GM19324 (cell line): Measurements from ENCODE around the gene FANCI.

Experiments used
- ATAC-seq: cut with Tn5 transposase; IDR thresholded peaks from one replicate; pipeline ENCODE4 v1.9.1; 2021; ENCODE audit warnings: mild to moderate bottlenecking, moderate library complexity; ENCODE audit not compliant: unreplicated experiment, low FRiP score

Gene FANCI

GRCh38 chr15:89330119-89330518 is 86.3 kb downstream of the FANCI start:
- no peak for ATAC-seq

GRCh38 chr15:89330881-89331595 is 87.3 kb downstream of the FANCI start:
- no peak for ATAC-seq

GRCh38 chr15:89332446-89332845 is 88.7 kb downstream of the FANCI start:
- ATAC-seq: no peak

GRCh38 chr15:89333011-89333860 is 89.5 kb downstream of the FANCI start:
- ATAC-seq: no peak

- ATAC-seq: peak; percentile 1
Observed at GRCh38 chr15:89333959-89334509, 90.3 kb downstream of the FANCI start.

- ATAC-seq: peak; percentile 92
Observed at GRCh38 chr15:89334510-89335297, 90.9 kb downstream of the FANCI start, which contains the start of gene POLG. TSS of gene POLG (minus strand) at chr15:89334824. CDS start at chr15:89333754, 1,070 bp downstream.

- ATAC-seq: no peak
Observed at GRCh38 chr15:89335298-89336041, 91.7 kb downstream of the FANCI start.

- no peak for ATAC-seq
Observed at GRCh38 chr15:89338036-89338435, 94.3 kb downstream of the FANCI start.

GRCh38 chr15:89340573-89340972 is 96.8 kb downstream of the FANCI start:
- no peak for ATAC-seq

GRCh38 chr15:89341316-89342005 is 97.7 kb downstream of the FANCI start:
- no peak for ATAC-seq

- no peak for ATAC-seq
Observed at GRCh38 chr15:89342840-89343239, 99.1 kb downstream of the FANCI start.

GRCh38 chr15:89345248-89345647 is 101.5 kb downstream of the FANCI start:
- no peak for ATAC-seq

- ATAC-seq: no peak
Observed at GRCh38 chr15:89346516-89347231, 102.9 kb downstream of the FANCI start.

- ATAC-seq: no peak
Observed at GRCh38 chr15:89349206-89349558, 105.4 kb downstream of the FANCI start.

- ATAC-seq: no peak
Observed at GRCh38 chr15:89352476-89352875, 108.7 kb downstream of the FANCI start.

GRCh38 chr15:89353991-89354390 is 110.2 kb downstream of the FANCI start:
- no peak for ATAC-seq

- no peak for ATAC-seq
Observed at GRCh38 chr15:89356634-89357298, 113.0 kb downstream of the FANCI start.

GRCh38 chr15:89358435-89358754 is 114.6 kb downstream of the FANCI start:
- ATAC-seq: no peak
